GM12878 (cell line): Measurements from ENCODE around the gene CACNA1D. TPM values are rescaled to one million over a fixed set of nuclear protein-coding genes. Genes with fewer than 3 reads are reported as not detected.

Source experiments
- ATAC-seq: fragments of 200-7000 bp; cut with Tn5 transposase; 3 replicates; pipeline ENCODE4 v1.9.1; 2020; ENCODE audit warnings: mild to moderate bottlenecking, moderate library complexity
- BruUV-seq: library from RNA; stranded (reverse); fragments of 400-500 nt; replicated peaks from 2 replicates; lab custom pipeline; 2021; lab: Mats Ljungman, UMichigan
- CTCF ChIA-PET: fragments of 300-600 bp; sonication (Branson Sonifier 250); formaldehyde crosslinking; extraction: SDS; loops from one replicate; lab custom pipeline; 2021; ENCODE audit warnings: inconsistent platforms; lab: Yijun Ruan, JAX
- POLR2A ChIA-PET: fragments of 350-600 bp; formaldehyde crosslinking; extraction: SDS; loops from one replicate; lab custom pipeline; 2021; ENCODE audit warnings: inconsistent platforms; lab: Charles Lee
- RAD21 ChIA-PET: fragments of 300-600 bp; sonication (Branson Sonifier 250); formaldehyde crosslinking; loops from one replicate; lab custom pipeline; 2023; ENCODE audit warnings: antibody characterized with exemption; ENCODE audit not compliant: unreplicated experiment; lab: Charles Lee
- SMC1A ChIA-PET: fragments of 300-600 bp; sonication (Branson Sonifier 250); formaldehyde crosslinking; loops from one replicate; lab custom pipeline; 2023; ENCODE audit not compliant: unreplicated experiment, uncharacterized antibody; lab: Charles Lee
- DNase-seq: peaks from one replicate; pipeline ENCODE4 v3.0.0-alpha.2; 2011; ENCODE audit warnings: low read depth, low spot score
- FAIRE-seq: peaks from 3 replicates; lab custom pipeline; 2011; peaks lifted over from hg19 to GRCh38; lab: Jason Lieb, UNC
- H2AFZ ChIP-seq: 2 replicates; pipeline ENCODE4 v1.6.0; 2011; ENCODE audit warnings: low read depth, low read length, control low read depth; ENCODE audit not compliant: control insufficient read depth
- H3K27ac ChIP-seq: 2 replicates; pipeline ENCODE4 v1.5.1; 2011; ENCODE audit warnings: control low read depth; ENCODE audit not compliant: control insufficient read depth, insufficient read depth
- H3K27me3 ChIP-seq, 2 experiments: replicated peaks in 1 of 2; 2 replicates each; pipeline versions ENCODE4 v1.6.0 to v1.6.1; 2011; ENCODE audit warnings: low read length in 1 of 2; ENCODE audit not compliant: control insufficient read depth in 2 of 2, insufficient read depth in 2 of 2
- H3K36me3 ChIP-seq, 2 experiments: 2 replicates each; pipeline ENCODE4 v1.5.1; 2011; ENCODE audit warnings: low read length in 1 of 2; ENCODE audit not compliant: control insufficient read depth in 2 of 2, insufficient read depth in 2 of 2
- H3K4me1 ChIP-seq: 2 replicates; pipeline ENCODE4 v1.6.1; 2011; ENCODE audit warnings: mild to moderate bottlenecking, low read length, moderate library complexity, mixed read lengths; ENCODE audit not compliant: control insufficient read depth, insufficient read depth
- H3K4me2 ChIP-seq: 2 replicates; pipeline ENCODE4 v1.6.0; 2011; ENCODE audit warnings: control low read depth; ENCODE audit not compliant: control insufficient read depth, insufficient read depth
- H3K4me3 ChIP-seq: fragments of 200-600 bp; sonication (generic); 2 replicates; pipeline ENCODE4 v1.5.1; 2016
- H3K79me2 ChIP-seq: 2 replicates; pipeline ENCODE4 v1.6.0; 2011; ENCODE audit warnings: low read length; ENCODE audit not compliant: control insufficient read depth, insufficient read depth
- H3K9ac ChIP-seq: 2 replicates; pipeline ENCODE4 v1.8.0; 2011; ENCODE audit warnings: low read length, control low read depth, mixed read lengths; ENCODE audit not compliant: control insufficient read depth, insufficient read depth
- H3K9me3 ChIP-seq: replicated peaks from 3 replicates; pipeline ENCODE4 v1.5.1; 2011; ENCODE audit warnings: mild to moderate bottlenecking, low read length; ENCODE audit not compliant: control insufficient read depth, insufficient read depth
- H4K20me1 ChIP-seq: 2 replicates; pipeline ENCODE4 v1.6.0; 2011; ENCODE audit not compliant: control insufficient read depth, insufficient read depth
- ATF7 ChIP-seq: fragments of 450-650 bp; IDR thresholded peaks from 2 replicates; pipeline ENCODE4 v1.6.1; 2016; ENCODE audit warnings: low read depth, mild to moderate bottlenecking
- BRCA1 ChIP-seq: IDR thresholded peaks from 2 replicates; pipeline ENCODE4 v1.6.1; 2011; ENCODE audit warnings: low read depth, low read length, improper control_type of control experiment
- CBFB ChIP-seq: IDR thresholded peaks from 2 replicates; pipeline ENCODE4 v1.6.1; 2016; ENCODE audit warnings: antibody characterized with exemption, low read depth
- CBX3 ChIP-seq: fragments of 200-600 bp; sonication (generic); IDR thresholded peaks from 2 replicates; pipeline ENCODE4 v1.6.1; 2016; ENCODE audit warnings: low read depth, borderline replicate concordance
- CBX5 ChIP-seq: sonication (generic); IDR thresholded peaks from 2 replicates; pipeline ENCODE4 v1.6.1; 2016; ENCODE audit warnings: low read depth, moderate library complexity, mild to moderate bottlenecking, inconsistent platforms
- CREM ChIP-seq: IDR thresholded peaks from 2 replicates; pipeline ENCODE4 v1.6.1; 2014; ENCODE audit warnings: antibody characterized with exemption, low read depth
- ESRRA ChIP-seq: IDR thresholded peaks from 2 replicates; pipeline ENCODE4 v1.6.1; 2012; ENCODE audit warnings: mild to moderate bottlenecking, low read length, improper control_type of control experiment
- KDM1A ChIP-seq: fragments of 200-600 bp; sonication (generic); IDR thresholded peaks from 2 replicates; pipeline ENCODE4 v1.6.1; 2016; ENCODE audit warnings: borderline replicate concordance
- PAX5 ChIP-seq: IDR thresholded peaks from 2 replicates; pipeline ENCODE4 v1.6.1; 2011; ENCODE audit warnings: low read depth, low read length, borderline replicate concordance
- POLR2AphosphoS5 ChIP-seq: IDR thresholded peaks from 2 replicates; pipeline ENCODE4 v1.6.1; 2011; ENCODE audit warnings: mild to moderate bottlenecking, low read length, inconsistent platforms
- SMAD1 ChIP-seq: fragments of 450-650 bp; IDR thresholded peaks from 2 replicates; pipeline ENCODE4 v1.6.1; 2018; ENCODE audit warnings: mild to moderate bottlenecking, low read depth; ENCODE audit not compliant: partially characterized antibody
- SMAD5 ChIP-seq: IDR thresholded peaks from 2 replicates; pipeline ENCODE4 v1.6.1; 2016; ENCODE audit warnings: antibody characterized with exemption, low read depth
- ZNF24 ChIP-seq: fragments of 450-650 bp; IDR thresholded peaks from 2 replicates; pipeline ENCODE4 v1.6.1; 2017; ENCODE audit warnings: antibody characterized with exemption, mild to moderate bottlenecking
- WGBS: methylation state at CpG from one replicate; pipeline ENCODE4 v1.1.6; 2016; ENCODE audit warnings: low lambda C conversion rate; ENCODE audit not compliant: insufficient replicate concordance, insufficient coverage; ENCODE audit errors: missing lambda C conversion rate; 5-methylcytosine and 5-hydroxymethylcytosine counted together
- in situ Hi-C: fragments of 300-500 bp; cut with MboI; formaldehyde crosslinking; loops from 9 replicates; pipeline ENCODE4 v1.14.3; 2018; ENCODE audit warnings: mixed read lengths
- intact Hi-C: fragments of 100-400 bp; cut with micrococcal nuclease; formaldehyde crosslinking; loops from one replicate; pipeline ENCODE4 v1.14.2; 2022; ENCODE audit not compliant: unreplicated experiment
- polyA plus RNA-seq, 11 experiments: library from polyadenylated mRNA; depleted of rRNA in 4 of 11; unstranded in 6 of 11; stranded (reverse) in 5 of 11; fragments of >200 nt; fragmentation: Nextera tagmentation in 4 of 11; fragmentation: Illumina TruSeq in 1 of 11; extraction: Ambion mirVana in 4 of 11; extraction: Trizol in 1 of 11; gene quantifications; 1 replicate in 1 of 11; 2 replicates in 10 of 11; pipeline versions ENCODE4 v1.2.1 to v1.2.3, GENCODE V29; 2011 to 2016; ENCODE audit warnings: inconsistent platforms in 2 of 11, missing spikeins in 2 of 11, low read depth in 1 of 11
- total RNA-seq, 4 experiments: library from RNA; depleted of rRNA in 3 of 4; stranded (reverse); fragments of >200 nt in 3 of 4; fragmentation: Illumina TruSeq in 1 of 4; extraction: Trizol in 1 of 4; gene quantifications; 2 replicates each; pipeline versions ENCODE4 v1.2.1 to v1.2.3, GENCODE V29; 2013 to 2021
- TF ChIP-seq, protein P1 (sequence below): IDR thresholded peaks from 2 replicates; pipeline ENCODE4 v1.6.1; 2012; ENCODE audit warnings: mild to moderate bottlenecking, low read depth, low read length

The CACNA1D gene
- total and polyA plus RNA-seq, 10 of the 15 experiments (the other 5 are each of a cell fraction or from before 2014, with no cell fraction given) = 0.21 to 24.4 (median 1.6) TPM

DNA sequence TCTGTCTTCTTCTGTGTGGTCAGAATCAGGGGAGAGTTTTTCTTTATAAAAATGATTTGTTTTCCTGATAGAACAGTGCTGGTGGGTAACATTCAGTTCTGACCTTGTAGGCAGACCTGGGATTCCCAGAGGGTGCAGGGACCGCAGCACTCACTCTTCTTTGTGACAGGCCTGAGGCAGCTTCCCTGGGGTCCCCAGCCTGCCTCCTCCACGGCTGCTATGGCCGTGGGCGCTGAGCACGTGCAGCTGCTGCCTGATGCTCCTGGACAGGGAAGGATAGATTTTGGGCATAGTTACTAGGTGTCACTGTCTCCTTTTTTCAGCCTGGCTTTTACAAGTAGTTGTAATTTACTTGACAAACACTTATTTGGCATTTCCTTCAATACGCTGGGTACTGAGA lies 39.1 kb downstream of the CACNA1D start:
- in situ Hi-C loops = no loop called here
- no peak for TF ChIP-seq CBFB
- TF ChIP-seq SMAD1 = no peak
- TF ChIP-seq ZNF24 = no peak
- TF ChIP-seq PAX5 = no peak
- no peak for TF ChIP-seq ESRRA
- TF ChIP-seq, protein P1, sequence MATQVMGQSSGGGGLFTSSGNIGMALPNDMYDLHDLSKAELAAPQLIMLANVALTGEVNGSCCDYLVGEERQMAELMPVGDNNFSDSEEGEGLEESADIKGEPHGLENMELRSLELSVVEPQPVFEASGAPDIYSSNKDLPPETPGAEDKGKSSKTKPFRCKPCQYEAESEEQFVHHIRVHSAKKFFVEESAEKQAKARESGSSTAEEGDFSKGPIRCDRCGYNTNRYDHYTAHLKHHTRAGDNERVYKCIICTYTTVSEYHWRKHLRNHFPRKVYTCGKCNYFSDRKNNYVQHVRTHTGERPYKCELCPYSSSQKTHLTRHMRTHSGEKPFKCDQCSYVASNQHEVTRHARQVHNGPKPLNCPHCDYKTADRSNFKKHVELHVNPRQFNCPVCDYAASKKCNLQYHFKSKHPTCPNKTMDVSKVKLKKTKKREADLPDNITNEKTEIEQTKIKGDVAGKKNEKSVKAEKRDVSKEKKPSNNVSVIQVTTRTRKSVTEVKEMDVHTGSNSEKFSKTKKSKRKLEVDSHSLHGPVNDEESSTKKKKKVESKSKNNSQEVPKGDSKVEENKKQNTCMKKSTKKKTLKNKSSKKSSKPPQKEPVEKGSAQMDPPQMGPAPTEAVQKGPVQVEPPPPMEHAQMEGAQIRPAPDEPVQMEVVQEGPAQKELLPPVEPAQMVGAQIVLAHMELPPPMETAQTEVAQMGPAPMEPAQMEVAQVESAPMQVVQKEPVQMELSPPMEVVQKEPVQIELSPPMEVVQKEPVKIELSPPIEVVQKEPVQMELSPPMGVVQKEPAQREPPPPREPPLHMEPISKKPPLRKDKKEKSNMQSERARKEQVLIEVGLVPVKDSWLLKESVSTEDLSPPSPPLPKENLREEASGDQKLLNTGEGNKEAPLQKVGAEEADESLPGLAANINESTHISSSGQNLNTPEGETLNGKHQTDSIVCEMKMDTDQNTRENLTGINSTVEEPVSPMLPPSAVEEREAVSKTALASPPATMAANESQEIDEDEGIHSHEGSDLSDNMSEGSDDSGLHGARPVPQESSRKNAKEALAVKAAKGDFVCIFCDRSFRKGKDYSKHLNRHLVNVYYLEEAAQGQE = no peak
- TF ChIP-seq CBX5 = no peak
- no peak for TF ChIP-seq KDM1A
- no peak for TF ChIP-seq POLR2AphosphoS5
- TF ChIP-seq CBX3 = no peak
- no peak for TF ChIP-seq BRCA1
- TF ChIP-seq SMAD5 = no peak
- no peak for TF ChIP-seq ATF7
- no peak for TF ChIP-seq CREM
- TF ChIP-seq, all 136 proteins: peak for 0
- CTCF ChIA-PET = interaction anchor here (1.0 to 1.4 kb wide), 2 partner anchors 176 to 177 kb away, joined by 3 to 6 read pairs; no protein-coding TSS in a partner anchor
- BruUV-seq = no TSS peak
- intact Hi-C loops = loop anchor here (5.0 kb wide), 1 partner anchor 179 kb away; no protein-coding TSS in a partner anchor
- Histone ChIP-seq H4K20me1 (no peaks in the 10 kb centered on the region), H3K36me3 (no peaks in the 10 kb centered on the region), H3K27me3 (no peaks in the 10 kb centered on the region), H3K4me2 (no peak overlapping the region), H3K27ac (no peak overlapping the region), H3K79me2 (no peaks in the 10 kb centered on the region), H2AFZ (no peak overlapping the region), H3K4me3 (no peak overlapping the region), H3K9ac (no peak overlapping the region), H3K9me3 (no peaks in the 10 kb centered on the region), H3K4me1 (no peaks in the 10 kb centered on the region)
- FAIRE-seq = no peak
- RAD21 ChIA-PET = no interaction called here
- no peak for ATAC-seq
- 28% methylated on average over 6 of the region's 6 CpGs for WGBS
- POLR2A ChIA-PET = no interaction called here
- SMC1A ChIA-PET = interaction anchor here (0.6 to 1.1 kb wide), 3 partner anchors 120 to 176 kb away, joined by 3 read pairs; no protein-coding TSS in a partner anchor
- no peak for DNase-seq
